ENCODE measurements around the gene RAPGEF2. TPM values are rescaled to one million over a fixed set of nuclear protein-coding genes. Genes with fewer than 3 reads are reported as not detected.
A peak's percentile ranks its signal among the peaks of the same experiment; 100 is the strongest.

Gene RAPGEF2
- total and polyA plus RNA-seq, 7 donors = 4.6 to 35.2 (median 20.4) TPM

GRCh38 chr4:159317203-159317602 lies 214.3 kb downstream of the RAPGEF2 start:
- no peak overlapping the region for H3K4me3 ChIP-seq
- no peak for TF ChIP-seq CTCF (IDR thresholded peaks at IDR 0.05)
- no peaks in the 10 kb centered on the region for H3K9me3 ChIP-seq
- H3K27me3 ChIP-seq (ENCODE audit: insufficient read depth in 3 of 3, low read length in 2 of 3) = no peaks in the 10 kb centered on the region
- H3K36me3 ChIP-seq (ENCODE audit: insufficient read depth in 1 of 2, low read depth in 1 of 2) = peaks cover under 1 to 19% of the 10 kb centered on the region in 2 donors
- H3K27ac ChIP-seq = no peak overlapping the region
- ATAC-seq = no peak
- peaks cover 4% of the 10 kb centered on the region for H3K4me1 ChIP-seq
- DNase-seq = no peak
- 74 to 93% (median 76%) methylated on average over 5 of the region's 5 CpGs for WGBS, 3 donors
- intact Hi-C loops (cut with DNase I) = no loop called here

- ATAC-seq (no peak), DNase-seq (no peak)
- Histone ChIP-seq H3K36me3 (ENCODE audit: insufficient read depth in 1 of 2, low read depth in 1 of 2) (peaks cover 5 to 37% of the 10 kb centered on the region in 2 donors), H3K27me3 (ENCODE audit: insufficient read depth in 3 of 3, low read length in 2 of 3) (no peaks in the 10 kb centered on the region), H3K9me3 (no peaks in the 10 kb centered on the region), H3K4me3 (no peak overlapping the region), H3K27ac (no peak overlapping the region), H3K4me1 (no peaks in the 10 kb centered on the region)
- no peak for TF ChIP-seq CTCF (IDR thresholded peaks at IDR 0.05)
- intact Hi-C loops (cut with DNase I) = no loop called here
- 98% methylated on average over 4 of the region's 4 CpGs for WGBS, 3 donors
Measured at GRCh38 chr4:159319027-159319426, 216.1 kb downstream of the RAPGEF2 start.

- Histone ChIP-seq H3K27ac (no peak overlapping the region), H3K4me1 (no peaks in the 10 kb centered on the region), H3K9me3 (no peaks in the 10 kb centered on the region), H3K4me3 (no peak overlapping the region), H3K27me3 (ENCODE audit: insufficient read depth in 3 of 3, low read length in 2 of 3) (no peaks in the 10 kb centered on the region), H3K36me3 (ENCODE audit: insufficient read depth in 1 of 2, low read depth in 1 of 2) (peaks cover 5 to 39% of the 10 kb centered on the region in 2 donors)
- TF ChIP-seq CTCF (IDR thresholded peaks at IDR 0.05) = no peak
- peak in 1 of 4 donors; percentile 13 for ATAC-seq
- intact Hi-C loops (cut with DNase I) = no loop called here
- DNase-seq = no peak
Measured at GRCh38 chr4:159326480-159326879, 223.6 kb downstream of the RAPGEF2 start.

GRCh38 chr4:159328766-159329165 lies 225.9 kb downstream of the RAPGEF2 start:
- no peaks in the 10 kb centered on the region for H3K4me1 ChIP-seq
- no peak for ATAC-seq
- H3K9me3 ChIP-seq = no peaks in the 10 kb centered on the region
- no peak overlapping the region for H3K27ac ChIP-seq
- no peaks in the 10 kb centered on the region for H3K27me3 ChIP-seq (ENCODE audit: insufficient read depth in 3 of 3, low read length in 2 of 3)
- WGBS, 3 donors = 95 to 98% (median 97%) methylated on average over 2 of the region's 2 CpGs
- TF ChIP-seq CTCF (IDR thresholded peaks at IDR 0.05) = no peak
- peaks cover 2 to 42% of the 10 kb centered on the region in 2 donors for H3K36me3 ChIP-seq (ENCODE audit: insufficient read depth in 1 of 2, low read depth in 1 of 2)
- intact Hi-C loops (cut with DNase I) = no loop called here
- DNase-seq = no peak
- no peak overlapping the region for H3K4me3 ChIP-seq

GRCh38 chr4:159334461-159334860 lies 231.6 kb downstream of the RAPGEF2 start:
- Histone ChIP-seq H3K36me3 (ENCODE audit: insufficient read depth in 1 of 2, low read depth in 1 of 2) (peaks cover 6 to 52% of the 10 kb centered on the region in 2 donors), H3K9me3 (no peaks in the 10 kb centered on the region), H3K27ac (peak overlapping the region; percentile 73), H3K4me3 (no peak overlapping the region), H3K4me1 (peaks cover 7% of the 10 kb centered on the region), H3K27me3 (ENCODE audit: insufficient read depth in 3 of 3, low read length in 2 of 3) (no peaks in the 10 kb centered on the region)
- 30 to 58% (median 32%) methylated on average over 1 of the region's 1 CpG for WGBS, 3 donors
- TF ChIP-seq CTCF (IDR thresholded peaks at IDR 0.05) = no peak
- peak; percentile 79 to 92 (median 82) for ATAC-seq
- no peak for DNase-seq
- intact Hi-C loops (cut with DNase I) = loop anchor here in 1 of 2 donors (10.0 kb wide), 1 partner anchor 610 kb away; the partner anchor contains the start of gene PPID
